ENCODE data around the gene NR2C2.
A peak's percentile ranks its signal among the peaks of the same experiment; 100 is the strongest.

Gene NR2C2

DNA sequence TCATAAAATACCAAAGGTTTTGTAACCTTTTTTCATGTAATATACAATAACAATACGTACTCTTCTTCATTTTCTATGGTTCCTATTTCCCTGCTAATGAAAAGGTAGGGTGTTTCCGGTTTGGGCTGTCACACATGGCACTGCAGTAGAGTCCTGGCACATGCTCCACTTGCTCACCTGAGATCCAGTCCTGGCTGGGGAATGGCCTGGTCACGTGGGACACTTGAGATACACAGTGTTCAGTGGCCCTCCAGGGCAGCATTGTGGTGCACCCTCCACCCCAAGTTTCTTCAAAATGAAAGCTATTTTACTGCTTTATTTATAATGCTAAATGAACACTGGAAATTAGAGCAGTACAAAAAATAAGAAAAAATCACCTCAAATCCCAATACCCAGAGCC lies 94.6 kb downstream of the NR2C2 start:
- Histone ChIP-seq H3K27me3 (ENCODE audit: control insufficient read depth, insufficient read depth, low read length) (no peaks in the 10 kb centered on the region), H3K4me1 (ENCODE audit: control insufficient read depth, insufficient read depth, low read length) (no peaks in the 10 kb centered on the region), H3K4me2 (ENCODE audit: low read length) (no peak overlapping the region), H3K9ac (ENCODE audit: low read depth, low read length) (no peak overlapping the region), H3K36me3 (ENCODE audit: insufficient read depth, low read length) (peaks cover 77% of the 10 kb centered on the region), H3K9me3 (replicated peaks; ENCODE audit: low read length) (no peaks in the 10 kb centered on the region), H3K4me3 (ENCODE audit: low read length) (no peak overlapping the region)

DNA sequence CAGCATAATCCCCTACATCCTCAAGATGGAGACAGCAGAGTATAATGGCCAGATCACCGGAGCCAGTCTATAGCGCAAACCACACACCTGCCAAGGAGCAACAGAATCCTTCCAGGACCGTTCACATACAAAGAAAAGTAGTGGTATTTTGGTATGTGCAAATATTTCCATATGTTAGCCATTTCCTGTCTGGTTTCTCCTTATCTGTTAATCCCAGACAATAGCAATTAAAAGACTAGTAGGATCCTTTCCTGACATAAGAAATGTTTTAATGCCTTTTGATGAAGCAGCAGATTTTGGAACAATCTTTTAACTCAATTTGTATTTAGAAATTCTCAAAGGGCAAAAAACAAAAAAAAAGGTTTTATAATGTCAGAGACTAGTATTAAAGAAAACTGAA lies 95.6 kb downstream of the NR2C2 start:
- Histone ChIP-seq H3K36me3 (ENCODE audit: insufficient read depth, low read length) (peaks cover 82% of the 10 kb centered on the region), H3K9me3 (replicated peaks; ENCODE audit: low read length) (no peaks in the 10 kb centered on the region), H3K4me3 (ENCODE audit: low read length) (no peak overlapping the region)

DNA sequence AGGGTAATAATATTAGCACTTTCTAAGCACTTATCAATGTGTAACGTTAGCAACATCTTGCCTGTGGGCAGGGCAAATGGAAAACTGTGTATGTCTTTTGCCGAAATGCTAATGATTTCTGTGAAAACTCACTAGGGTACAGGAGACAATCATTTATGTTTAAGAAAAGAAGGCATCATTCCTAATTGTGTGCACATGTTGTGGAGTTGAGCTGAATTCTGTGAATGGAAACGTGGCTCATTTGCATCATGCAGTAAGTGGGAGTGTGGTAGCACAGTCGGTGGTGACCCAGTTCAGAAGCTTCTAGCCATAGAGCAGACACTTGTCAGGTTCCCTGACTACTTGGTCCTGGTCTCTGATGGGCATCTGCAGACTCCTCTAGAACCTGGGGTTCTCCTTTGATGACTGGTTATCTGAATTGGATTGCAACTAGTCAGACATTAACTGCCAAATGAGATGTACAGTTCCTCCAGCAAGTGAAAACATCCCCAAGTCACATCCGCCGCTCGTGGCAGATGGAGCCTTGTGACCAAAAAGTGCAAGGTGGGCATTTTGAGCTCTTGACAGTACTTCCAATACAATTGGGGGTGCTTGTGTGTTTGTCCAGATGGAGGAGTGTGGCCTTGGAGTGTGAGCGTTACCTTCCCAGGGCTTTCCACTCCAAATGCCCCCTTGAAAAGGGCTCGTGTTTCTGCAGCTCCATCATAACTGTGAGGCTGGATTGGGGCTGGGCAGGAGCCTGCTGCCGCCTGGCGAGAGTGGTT lies 96.2 kb downstream of the NR2C2 start:
- H3K4me3 ChIP-seq (ENCODE audit: low read length), result no peak overlapping the region
- no peak overlapping the region for H3K9ac ChIP-seq (ENCODE audit: low read depth, low read length)
- no peaks in the 10 kb centered on the region for H3K27me3 ChIP-seq (ENCODE audit: control insufficient read depth, insufficient read depth, low read length)
- no peaks in the 10 kb centered on the region for H3K9me3 ChIP-seq (replicated peaks; ENCODE audit: low read length)
- no peak overlapping the region for H3K4me2 ChIP-seq (ENCODE audit: low read length)
- peaks cover 82% of the 10 kb centered on the region for H3K36me3 ChIP-seq (ENCODE audit: insufficient read depth, low read length)
- H3K4me1 ChIP-seq (ENCODE audit: control insufficient read depth, insufficient read depth, low read length), result no peaks in the 10 kb centered on the region

More for the DNA sequence above, 95.6 kb downstream of the NR2C2 start:
- H3K4me1 ChIP-seq (ENCODE audit: control insufficient read depth, insufficient read depth, low read length), result no peaks in the 10 kb centered on the region
- no peak overlapping the region for H3K9ac ChIP-seq (ENCODE audit: low read depth, low read length)
- no peaks in the 10 kb centered on the region for H3K27me3 ChIP-seq (ENCODE audit: control insufficient read depth, insufficient read depth, low read length)
- H3K4me2 ChIP-seq (ENCODE audit: low read length), result no peak overlapping the region

DNA sequence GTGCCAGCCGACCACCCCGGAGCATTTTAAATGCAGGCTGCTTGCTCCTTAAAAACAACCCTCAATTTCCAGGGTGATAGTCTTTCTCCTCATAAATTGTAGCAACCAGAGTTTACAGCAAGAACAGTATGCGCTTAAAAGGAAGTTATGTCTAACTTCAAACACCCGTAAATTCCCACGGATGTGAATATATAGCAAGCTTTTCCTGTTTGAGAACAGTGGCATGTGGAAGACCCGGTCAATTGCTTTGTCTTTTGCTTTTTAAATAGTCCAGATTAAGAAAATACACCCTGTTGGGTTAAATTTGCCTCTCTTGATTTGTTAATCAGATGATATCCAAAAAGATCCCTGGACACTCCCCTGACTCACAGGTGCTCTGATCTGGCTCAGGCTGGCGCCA lies 96.9 kb downstream of the NR2C2 start:
- H3K4me1 ChIP-seq (ENCODE audit: control insufficient read depth, insufficient read depth, low read length), result no peaks in the 10 kb centered on the region
- H3K4me3 ChIP-seq (ENCODE audit: low read length), result no peak overlapping the region
- H3K9ac ChIP-seq (ENCODE audit: low read depth, low read length), result no peak overlapping the region
- no peak overlapping the region for H3K4me2 ChIP-seq (ENCODE audit: low read length)
- no peaks in the 10 kb centered on the region for H3K9me3 ChIP-seq (replicated peaks; ENCODE audit: low read length)
- no peaks in the 10 kb centered on the region for H3K27me3 ChIP-seq (ENCODE audit: control insufficient read depth, insufficient read depth, low read length)
- peaks cover 83% of the 10 kb centered on the region for H3K36me3 ChIP-seq (ENCODE audit: insufficient read depth, low read length)

DNA sequence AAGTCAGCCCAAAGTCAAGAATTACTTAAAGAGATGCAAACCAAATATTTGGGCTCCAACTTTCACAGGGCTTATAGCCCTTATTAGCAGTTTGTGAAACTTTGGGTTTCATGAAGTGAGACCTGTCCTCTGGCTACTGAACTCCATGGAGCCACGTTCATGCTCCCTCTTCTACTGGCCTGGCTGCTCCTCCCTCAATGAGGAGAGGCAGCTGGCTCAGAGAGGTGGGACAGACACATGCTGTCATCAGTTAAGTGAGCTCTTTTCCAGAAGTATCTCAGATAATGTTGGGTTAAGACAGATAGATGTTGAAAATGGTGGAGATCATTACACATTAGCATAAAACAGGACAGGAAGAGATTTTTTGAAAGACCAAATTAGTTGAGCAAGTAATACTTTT lies 98.3 kb downstream of the NR2C2 start:
- Histone ChIP-seq H3K36me3 (ENCODE audit: insufficient read depth, low read length) (peaks cover 87% of the 10 kb centered on the region), H3K4me2 (ENCODE audit: low read length) (no peak overlapping the region), H3K27me3 (ENCODE audit: control insufficient read depth, insufficient read depth, low read length) (no peaks in the 10 kb centered on the region), H3K4me1 (ENCODE audit: control insufficient read depth, insufficient read depth, low read length) (no peaks in the 10 kb centered on the region), H3K9ac (ENCODE audit: low read depth, low read length) (no peak overlapping the region), H3K9me3 (replicated peaks; ENCODE audit: low read length) (no peaks in the 10 kb centered on the region), H3K4me3 (ENCODE audit: low read length) (no peak overlapping the region)

DNA sequence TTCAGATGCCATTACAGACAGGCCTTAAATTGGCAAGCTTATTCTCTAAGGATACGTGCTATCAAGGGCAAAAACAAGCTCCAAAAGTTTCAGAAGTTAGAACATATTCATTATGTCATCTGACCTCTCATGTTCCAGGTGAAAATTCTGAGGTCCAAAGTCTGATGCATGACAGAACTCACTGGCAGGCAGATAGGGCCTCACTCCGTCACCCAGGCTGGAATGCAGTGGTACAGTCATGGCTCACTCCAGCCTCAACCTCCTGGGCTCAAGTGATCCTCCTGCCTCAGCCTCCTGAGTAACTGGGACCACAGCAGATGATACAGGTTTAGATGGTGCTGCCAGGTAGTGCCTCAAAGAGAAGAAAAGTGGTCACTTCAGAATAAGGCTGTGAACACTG lies 102.2 kb downstream of the NR2C2 start:
- no peak overlapping the region for H3K9ac ChIP-seq (ENCODE audit: low read depth, low read length)

DNA sequence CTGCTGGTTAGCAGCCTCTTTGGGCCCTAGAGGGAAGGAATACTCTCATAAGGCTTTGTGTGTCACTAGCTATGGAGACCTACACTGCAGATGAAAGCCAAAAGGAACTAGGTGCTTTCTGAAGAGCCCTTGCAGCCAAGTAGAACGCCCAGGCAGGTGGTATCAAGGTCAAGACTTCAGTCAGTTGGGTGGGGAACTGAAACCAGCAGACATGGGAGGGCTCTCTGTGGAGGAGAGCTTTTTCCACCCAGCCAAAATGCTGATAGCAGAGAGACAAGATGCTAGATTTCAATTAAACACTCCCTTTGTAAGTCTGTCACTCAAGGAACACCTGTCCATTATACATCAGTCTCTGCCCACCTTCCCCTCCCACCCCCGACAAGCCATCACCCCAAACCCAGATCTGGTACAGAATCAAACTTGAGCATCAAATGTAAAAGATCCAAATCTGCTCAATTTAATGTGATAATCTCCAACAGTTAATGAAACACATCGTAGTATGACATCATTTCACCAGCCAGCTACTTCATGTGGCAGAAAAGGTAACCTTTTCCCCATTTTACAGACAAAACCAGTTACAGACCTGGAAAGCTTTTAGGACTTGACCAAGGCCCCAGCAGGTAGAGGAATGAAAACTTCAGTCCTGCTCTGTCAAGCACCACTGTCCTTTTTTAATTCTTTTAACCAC lies 103.2 kb downstream of the NR2C2 start:
- no peak overlapping the region for H3K4me3 ChIP-seq (ENCODE audit: low read length)
- no peak overlapping the region for H3K4me2 ChIP-seq (ENCODE audit: low read length)
- peaks cover 7% of the 10 kb centered on the region for H3K4me1 ChIP-seq (ENCODE audit: control insufficient read depth, insufficient read depth, low read length)
- H3K27me3 ChIP-seq (ENCODE audit: control insufficient read depth, insufficient read depth, low read length), result no peaks in the 10 kb centered on the region
- no peaks in the 10 kb centered on the region for H3K9me3 ChIP-seq (replicated peaks; ENCODE audit: low read length)
- no peak overlapping the region for H3K9ac ChIP-seq (ENCODE audit: low read depth, low read length)
- H3K36me3 ChIP-seq (ENCODE audit: insufficient read depth, low read length), result peaks cover 73% of the 10 kb centered on the region

More for the DNA sequence above, 102.2 kb downstream of the NR2C2 start:
- no peaks in the 10 kb centered on the region for H3K27me3 ChIP-seq (ENCODE audit: control insufficient read depth, insufficient read depth, low read length)
- H3K36me3 ChIP-seq (ENCODE audit: insufficient read depth, low read length), result peaks cover 81% of the 10 kb centered on the region
- no peaks in the 10 kb centered on the region for H3K4me1 ChIP-seq (ENCODE audit: control insufficient read depth, insufficient read depth, low read length)
- H3K4me3 ChIP-seq (ENCODE audit: low read length), result no peak overlapping the region
- H3K9me3 ChIP-seq (replicated peaks; ENCODE audit: low read length), result no peaks in the 10 kb centered on the region
- no peak overlapping the region for H3K4me2 ChIP-seq (ENCODE audit: low read length)

DNA sequence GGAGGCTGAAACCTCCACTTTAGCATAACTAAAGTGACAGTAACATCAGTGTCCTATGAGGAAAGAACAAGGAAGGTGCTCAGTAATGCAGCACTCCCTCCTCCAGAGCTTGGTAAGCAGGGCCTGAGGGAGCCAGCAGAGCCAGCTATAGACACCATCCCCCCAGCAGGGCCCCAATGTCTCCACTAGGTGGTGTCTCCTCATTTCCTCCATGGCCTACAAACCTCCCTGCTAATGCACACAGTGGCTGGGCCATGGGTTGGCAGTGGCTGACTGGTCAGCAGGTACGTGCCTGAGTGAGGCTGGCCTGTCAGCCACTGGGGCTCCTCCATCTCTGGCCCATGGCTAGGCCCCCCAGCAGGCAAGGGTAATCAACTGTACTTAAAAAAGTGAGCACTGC lies 104.1 kb downstream of the NR2C2 start:
- H3K4me1 ChIP-seq (ENCODE audit: control insufficient read depth, insufficient read depth, low read length), result peaks cover 7% of the 10 kb centered on the region
- no peak overlapping the region for H3K4me2 ChIP-seq (ENCODE audit: low read length)
- no peaks in the 10 kb centered on the region for H3K27me3 ChIP-seq (ENCODE audit: control insufficient read depth, insufficient read depth, low read length)
- no peak overlapping the region for H3K9ac ChIP-seq (ENCODE audit: low read depth, low read length)
- no peaks in the 10 kb centered on the region for H3K9me3 ChIP-seq (replicated peaks; ENCODE audit: low read length)
- H3K4me3 ChIP-seq (ENCODE audit: low read length), result no peak overlapping the region
- peaks cover 68% of the 10 kb centered on the region for H3K36me3 ChIP-seq (ENCODE audit: insufficient read depth, low read length)

DNA sequence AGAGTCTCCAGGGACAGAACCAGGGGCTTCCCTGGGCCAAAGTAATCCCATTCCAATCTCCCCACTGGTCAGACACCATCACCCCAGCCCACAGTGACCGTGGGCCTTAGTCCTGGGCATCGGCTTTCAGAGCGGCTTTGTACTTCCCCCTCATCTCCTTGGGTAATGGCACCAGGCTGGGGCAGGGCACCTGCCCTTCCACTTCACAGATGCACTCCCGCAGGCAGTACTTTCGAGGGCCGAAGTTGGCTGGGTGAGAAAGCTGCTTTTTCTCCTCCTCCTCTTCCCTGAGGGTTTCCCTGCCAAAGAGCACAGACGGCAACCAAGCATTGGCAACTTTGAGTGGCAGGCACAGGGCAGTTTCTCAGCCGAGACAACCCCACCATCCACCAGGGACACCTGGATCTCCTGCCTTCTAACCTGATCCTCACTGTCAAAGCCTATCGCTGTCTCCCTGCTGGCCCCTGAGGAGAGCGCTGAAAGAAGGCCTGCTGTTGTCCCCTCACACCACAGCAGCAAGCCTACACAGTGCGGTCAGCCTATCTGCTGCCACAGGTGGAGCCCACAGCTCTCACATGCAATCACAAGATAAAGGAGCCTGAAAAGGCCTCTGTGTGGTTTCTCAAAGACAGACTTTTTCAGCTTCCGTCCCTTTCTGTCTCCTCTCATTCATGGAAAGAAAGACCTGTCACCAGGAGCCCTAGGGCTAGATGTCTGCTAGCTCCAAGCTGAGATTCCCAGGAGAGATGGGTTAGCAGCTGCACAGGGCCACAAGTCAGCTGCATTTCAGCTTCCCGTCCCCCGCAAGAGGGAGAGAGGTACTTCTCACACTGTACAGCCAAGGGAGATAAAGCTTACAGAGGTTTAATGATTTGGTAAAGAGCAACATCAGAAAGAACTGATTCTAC lies 105.2 kb downstream of the NR2C2 start:
- peaks cover 67% of the 10 kb centered on the region for H3K36me3 ChIP-seq (ENCODE audit: insufficient read depth, low read length)
- no peak overlapping the region for H3K9ac ChIP-seq (ENCODE audit: low read depth, low read length)
- no peak overlapping the region for H3K4me2 ChIP-seq (ENCODE audit: low read length)
- no peaks in the 10 kb centered on the region for H3K27me3 ChIP-seq (ENCODE audit: control insufficient read depth, insufficient read depth, low read length)
- H3K9me3 ChIP-seq (replicated peaks; ENCODE audit: low read length), result no peaks in the 10 kb centered on the region
- no peak overlapping the region for H3K4me3 ChIP-seq (ENCODE audit: low read length)
- H3K4me1 ChIP-seq (ENCODE audit: control insufficient read depth, insufficient read depth, low read length), result peaks cover 7% of the 10 kb centered on the region

DNA sequence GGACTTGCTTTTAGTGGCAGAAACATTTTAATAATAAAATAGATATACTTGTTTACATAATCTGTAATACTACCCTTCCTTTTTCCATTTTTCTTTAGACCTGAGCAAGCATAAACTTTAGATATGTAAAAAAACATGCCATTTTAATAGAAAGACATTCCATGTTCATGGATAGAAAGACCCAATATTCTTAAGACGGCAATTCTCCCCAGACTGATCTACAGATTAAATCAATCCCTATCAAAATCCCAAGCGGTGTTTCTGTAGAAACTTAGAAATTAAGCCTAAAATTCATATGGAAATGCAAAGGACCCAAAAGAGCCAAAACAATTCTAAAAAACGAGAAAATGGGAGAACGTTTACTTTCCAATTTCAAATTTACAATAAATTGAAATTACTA lies 106.2 kb downstream of the NR2C2 start:
- H3K9me3 ChIP-seq (replicated peaks; ENCODE audit: low read length), result no peaks in the 10 kb centered on the region

DNA sequence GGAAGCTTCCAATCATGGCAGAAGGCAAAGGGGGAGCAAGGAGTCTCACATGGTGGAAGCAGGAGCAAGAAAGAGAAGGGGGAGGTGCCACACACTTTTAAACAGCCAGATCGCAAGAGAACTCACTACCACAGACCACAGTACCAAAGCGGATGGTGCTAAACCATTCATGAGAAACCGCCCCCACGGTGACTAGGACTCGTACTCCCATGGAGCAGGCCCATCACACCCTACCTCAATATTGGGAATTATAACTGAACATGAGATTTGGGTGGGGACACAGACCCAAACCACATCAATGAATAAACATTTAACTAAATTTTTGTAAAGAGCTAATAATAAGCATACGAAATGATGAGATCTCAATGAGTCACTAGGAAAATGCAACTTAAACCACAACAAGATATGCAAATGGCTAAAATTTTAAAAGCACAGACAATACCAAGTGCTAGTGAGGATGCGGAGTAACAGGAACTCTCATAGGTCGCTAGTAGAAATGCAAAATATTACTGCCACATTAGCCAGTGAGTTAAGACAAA lies 107.7 kb downstream of the NR2C2 start:
- no peak overlapping the region for H3K9ac ChIP-seq (ENCODE audit: low read depth, low read length)
- H3K36me3 ChIP-seq (ENCODE audit: insufficient read depth, low read length), result peaks cover 58% of the 10 kb centered on the region
- H3K4me2 ChIP-seq (ENCODE audit: low read length), result peak overlapping the region; percentile 27
- H3K4me3 ChIP-seq (ENCODE audit: low read length), result no peak overlapping the region
- H3K9me3 ChIP-seq (replicated peaks; ENCODE audit: low read length), result no peaks in the 10 kb centered on the region
- peaks cover 7% of the 10 kb centered on the region for H3K4me1 ChIP-seq (ENCODE audit: control insufficient read depth, insufficient read depth, low read length)
- no peaks in the 10 kb centered on the region for H3K27me3 ChIP-seq (ENCODE audit: control insufficient read depth, insufficient read depth, low read length)

More for the DNA sequence above, 106.2 kb downstream of the NR2C2 start:
- no peak overlapping the region for H3K4me3 ChIP-seq (ENCODE audit: low read length)
- no peak overlapping the region for H3K9ac ChIP-seq (ENCODE audit: low read depth, low read length)
- H3K27me3 ChIP-seq (ENCODE audit: control insufficient read depth, insufficient read depth, low read length), result no peaks in the 10 kb centered on the region
- peaks cover 7% of the 10 kb centered on the region for H3K4me1 ChIP-seq (ENCODE audit: control insufficient read depth, insufficient read depth, low read length)
- H3K4me2 ChIP-seq (ENCODE audit: low read length), result no peak overlapping the region
- H3K36me3 ChIP-seq (ENCODE audit: insufficient read depth, low read length), result peaks cover 65% of the 10 kb centered on the region

All from skeletal muscle satellite cell (primary cell).